Measurements from ENCODE around the gene FMO5. TPM values are rescaled to one million over a fixed set of nuclear protein-coding genes. Genes with fewer than 3 reads are reported as not detected.
A peak's percentile ranks its signal among the peaks of the same experiment; 100 is the strongest.

Gene FMO5
- total and polyA plus RNA-seq, 2 of the 13 experiments (the other 11 are each of a cell fraction or from before 2014, with no cell fraction given) = 48.2 to 149 TPM

- TF ChIP-seq ARID4A (CRISPR knock-in tag; IDR thresholded peaks at IDR 0.05; ENCODE audit: borderline replicate concordance) (peak; percentile 70), CTCF (CRISPR knock-in tag; IDR thresholded peaks at IDR 0.05) (peak; percentile 9; the same call in 1 of the 2 replicates), PHF21A (CRISPR knock-in tag; IDR thresholded peaks at IDR 0.05) (no peak), ZNF138 (CRISPR knock-in tag; IDR thresholded peaks at IDR 0.05; ENCODE audit: low read depth) (0 out of 2 replicates have a peak, but pooled peaks have one; percentile 39), ARID5B (CRISPR knock-in tag; IDR thresholded peaks at IDR 0.05) (peak; percentile 25), ZNF331 (CRISPR knock-in tag; IDR thresholded peaks at IDR 0.05) (peak; percentile 60), GATAD2A (CRISPR knock-in tag; IDR thresholded peaks at IDR 0.05) (peak; percentile 55; the same call in 1 of the 2 replicates), RBFOX2 (IDR thresholded peaks at IDR 0.05; ENCODE audit: low read depth, low read length) (peak; percentile 51; the same call in 1 of the 2 replicates), BCL6 (CRISPR knock-in tag; IDR thresholded peaks at IDR 0.05) (peak; percentile 50; the same call in 1 of the 2 replicates), KLF12 (CRISPR knock-in tag; IDR thresholded peaks at IDR 0.05; ENCODE audit: borderline replicate concordance) (0 out of 2 replicates have a peak, but pooled peaks have one; percentile 28), ZNF878 (CRISPR knock-in tag; IDR thresholded peaks at IDR 0.05) (peak; percentile 54; the same call in 1 of the 2 replicates), SMC3 (IDR thresholded peaks at IDR 0.05; ENCODE audit: low read length) (peak; percentile 15; the same call in 1 of the 2 replicates), MXI1 (IDR thresholded peaks at IDR 0.05; ENCODE audit: borderline replicate concordance, low read depth, low read length) (peak; percentile 19; the same call in 1 of the 3 replicates), PBX2 (CRISPR knock-in tag; IDR thresholded peaks at IDR 0.05) (no peak), ZNF788 (CRISPR knock-in tag; IDR thresholded peaks at IDR 0.05; ENCODE audit: borderline replicate concordance) (peak; percentile 54; the same call in 1 of the 2 replicates), TIGD3 (CRISPR knock-in tag; IDR thresholded peaks at IDR 0.05; ENCODE audit: borderline replicate concordance) (no peak), REPIN1 (CRISPR knock-in tag; IDR thresholded peaks at IDR 0.05; ENCODE audit: borderline replicate concordance, low read depth) (no peak)
These were observed at the start of gene FMO5 (continued) for GRCh38 chr1:147225193-147225730.

All from HepG2 (cell line).